Peyer's patch (tissue), 4 donors: ENCODE results near the gene CDH4.

Experiments used
- CTCF ChIP-seq, 6 experiments: fragments of 450-650 bp in 4 of 6; fragments of 200-600 bp in 2 of 6; sonication (generic) in 1 of 6; IDR thresholded peaks; one replicate each; pipeline ENCODE4 v1.5.1; 2017 to 2019; ENCODE audit warnings: antibody characterized with exemption in 6 of 6, mild to moderate bottlenecking in 3 of 6, moderate library complexity in 1 of 6
- POLR2A ChIP-seq, 2 donors: fragments of 450-650 bp; IDR thresholded peaks; one replicate each; pipeline ENCODE4 v1.5.1; 2017; ENCODE audit warnings: antibody characterized with exemption in 2 of 2, mild to moderate bottlenecking in 2 of 2, moderate library complexity in 2 of 2

GRCh38 chr20:61252601-61253263, 671 bp downstream of the CDH4 start:
- no peak for TF ChIP-seq CTCF (IDR thresholded peaks at IDR 0.05)
- TF ChIP-seq POLR2A (IDR thresholded peaks at IDR 0.05) = no peak
